OCI-LY1 (cell line): Measurements from ENCODE around the gene SF3A1.

Experiments
- H2AFZ ChIP-seq: fragments of 200-600 bp; sonication (generic), shearing (Covaris generic); 2 replicates; pipeline ENCODE4 v1.6.0; 2014; ENCODE audit warnings: antibody characterized with exemption, mild to moderate bottlenecking, low read length
- H3F3A ChIP-seq: fragments of 200-600 bp; sonication (generic), shearing (Covaris generic); 2 replicates; pipeline ENCODE4 v1.6.0; 2014; ENCODE audit warnings: mild to moderate bottlenecking, antibody characterized with exemption, low read length, moderate library complexity; ENCODE audit not compliant: insufficient read depth
- H3K27ac ChIP-seq: fragments of 200-600 bp; sonication (generic); 2 replicates; pipeline ENCODE4 v1.5.1; 2014; ENCODE audit warnings: low read length, mixed run types, mild to moderate bottlenecking, low read depth; ENCODE audit not compliant: poor library complexity, severe bottlenecking
- H3K27me3 ChIP-seq: fragments of 200-600 bp; sonication (generic); 2 replicates; pipeline ENCODE4 v1.6.0; 2014; ENCODE audit warnings: antibody characterized with exemption, mild to moderate bottlenecking, low read length, moderate library complexity; ENCODE audit not compliant: insufficient read depth
- H3K36me3 ChIP-seq: fragments of 200-600 bp; sonication (generic); 2 replicates; pipeline ENCODE4 v1.6.1; 2014; ENCODE audit warnings: mild to moderate bottlenecking, antibody characterized with exemption, low read length, moderate library complexity, mixed read lengths; ENCODE audit not compliant: insufficient read depth
- H3K4me1 ChIP-seq: fragments of 200-600 bp; sonication (generic); 2 replicates; pipeline ENCODE4 v1.5.1; 2014; ENCODE audit warnings: mild to moderate bottlenecking, low read length, moderate library complexity; ENCODE audit not compliant: insufficient read depth, severe bottlenecking
- H3K4me2 ChIP-seq: fragments of 200-600 bp; sonication (generic), shearing (Covaris generic); 2 replicates; pipeline ENCODE4 v1.6.1; 2014; ENCODE audit warnings: low read length
- H3K4me3 ChIP-seq: fragments of 200-600 bp; sonication (generic); 2 replicates; pipeline ENCODE4 v1.5.1; 2014; ENCODE audit warnings: low read length, low read depth, mild to moderate bottlenecking, mixed read lengths; ENCODE audit not compliant: poor library complexity, severe bottlenecking
- H3K79me2 ChIP-seq: fragments of 200-600 bp; shearing (Covaris generic); 2 replicates; pipeline ENCODE4 v1.6.1; 2016; ENCODE audit warnings: mixed run types, low read length, mixed read lengths; ENCODE audit not compliant: insufficient read depth
- H3K9ac ChIP-seq: fragments of 200-600 bp; sonication (generic), shearing (Covaris generic); 2 replicates; pipeline ENCODE4 v1.6.1; 2014; ENCODE audit warnings: mild to moderate bottlenecking, low read length, mixed read lengths
- H3K9me2 ChIP-seq: fragments of 200-600 bp; sonication (generic), shearing (Covaris generic); 2 replicates; pipeline ENCODE4 v1.6.1; 2014; ENCODE audit warnings: low read depth, mild to moderate bottlenecking, low read length, mixed read lengths
- H3K9me3 ChIP-seq: fragments of 200-600 bp; shearing (Covaris generic); 2 replicates; pipeline ENCODE4 v1.6.1; 2014; ENCODE audit warnings: low read length, mixed read lengths
- H4K20me1 ChIP-seq: fragments of 200-600 bp; sonication (generic), shearing (Covaris generic); 2 replicates; pipeline ENCODE4 v1.6.0; 2016; ENCODE audit warnings: mild to moderate bottlenecking, low read length; ENCODE audit not compliant: insufficient read depth
- EZH2 ChIP-seq: fragments of 200-600 bp; sonication (generic), shearing (Covaris generic); IDR thresholded peaks from 2 replicates; pipeline ENCODE4 v1.8.0; 2017; ENCODE audit warnings: borderline replicate concordance, mixed run types, mild to moderate bottlenecking, antibody characterized with exemption, low read length, moderate library complexity, mixed read lengths
- TF ChIP-seq, protein P1 (sequence below): fragments of 200-600 bp; sonication (generic), shearing (Covaris generic); IDR thresholded peaks from 2 replicates; pipeline ENCODE4 v1.5.1; 2017; ENCODE audit warnings: mild to moderate bottlenecking, antibody characterized with exemption, low read length, moderate library complexity, mixed read lengths

The SF3A1 gene

GRCh38 chr22:30380011-30380410 is 23.3 kb upstream of the SF3A1 start:
- no peak overlapping the region for H3K4me3 ChIP-seq
- H3K9me2 ChIP-seq: no peaks in the 10 kb centered on the region
- H2AFZ ChIP-seq: no peak overlapping the region
- no peaks in the 10 kb centered on the region for H3K36me3 ChIP-seq
- no peaks in the 10 kb centered on the region for H3K79me2 ChIP-seq
- H3K4me1 ChIP-seq: no peaks in the 10 kb centered on the region
- H3K9me3 ChIP-seq: no peaks in the 10 kb centered on the region
- no peaks in the 10 kb centered on the region for H4K20me1 ChIP-seq
- no peak for TF ChIP-seq EZH2
- TF ChIP-seq, protein P1, sequence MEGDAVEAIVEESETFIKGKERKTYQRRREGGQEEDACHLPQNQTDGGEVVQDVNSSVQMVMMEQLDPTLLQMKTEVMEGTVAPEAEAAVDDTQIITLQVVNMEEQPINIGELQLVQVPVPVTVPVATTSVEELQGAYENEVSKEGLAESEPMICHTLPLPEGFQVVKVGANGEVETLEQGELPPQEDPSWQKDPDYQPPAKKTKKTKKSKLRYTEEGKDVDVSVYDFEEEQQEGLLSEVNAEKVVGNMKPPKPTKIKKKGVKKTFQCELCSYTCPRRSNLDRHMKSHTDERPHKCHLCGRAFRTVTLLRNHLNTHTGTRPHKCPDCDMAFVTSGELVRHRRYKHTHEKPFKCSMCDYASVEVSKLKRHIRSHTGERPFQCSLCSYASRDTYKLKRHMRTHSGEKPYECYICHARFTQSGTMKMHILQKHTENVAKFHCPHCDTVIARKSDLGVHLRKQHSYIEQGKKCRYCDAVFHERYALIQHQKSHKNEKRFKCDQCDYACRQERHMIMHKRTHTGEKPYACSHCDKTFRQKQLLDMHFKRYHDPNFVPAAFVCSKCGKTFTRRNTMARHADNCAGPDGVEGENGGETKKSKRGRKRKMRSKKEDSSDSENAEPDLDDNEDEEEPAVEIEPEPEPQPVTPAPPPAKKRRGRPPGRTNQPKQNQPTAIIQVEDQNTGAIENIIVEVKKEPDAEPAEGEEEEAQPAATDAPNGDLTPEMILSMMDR: no peak
- no peaks in the 10 kb centered on the region for H3F3A ChIP-seq
- H3K9ac ChIP-seq: no peak overlapping the region
- no peak overlapping the region for H3K27ac ChIP-seq
- no peak overlapping the region for H3K4me2 ChIP-seq
- no peaks in the 10 kb centered on the region for H3K27me3 ChIP-seq

DNA sequence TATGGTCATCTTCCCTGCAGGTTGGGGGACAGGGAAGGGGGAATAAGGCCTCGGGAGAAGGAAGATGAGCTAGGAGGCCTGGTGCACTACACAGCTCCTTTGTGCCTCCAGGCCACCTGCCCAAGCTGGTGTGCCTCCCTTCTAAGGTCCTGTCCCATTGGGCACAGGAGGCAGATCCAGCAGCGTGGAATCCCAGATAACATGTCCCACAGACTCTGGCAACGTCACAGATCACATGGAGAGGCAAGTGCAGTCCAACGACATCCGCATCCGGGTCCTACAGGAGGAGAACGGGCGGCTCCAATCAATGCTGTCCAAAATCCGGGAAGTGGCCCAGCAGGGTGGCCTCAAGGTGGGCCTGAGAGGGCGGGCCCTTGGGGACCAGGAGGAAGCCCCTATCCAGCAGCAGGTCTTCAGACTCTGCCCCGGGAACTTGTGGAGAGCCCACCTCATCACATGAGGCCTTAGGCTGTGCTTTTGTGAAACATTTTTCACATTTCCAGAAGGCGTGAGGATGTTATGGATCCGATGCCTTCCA is 18.7 kb upstream of the SF3A1 start:
- Histone ChIP-seq H3K4me1 (no peaks in the 10 kb centered on the region), H3F3A (no peaks in the 10 kb centered on the region), H2AFZ (no peak overlapping the region), H3K36me3 (no peaks in the 10 kb centered on the region), H4K20me1 (no peaks in the 10 kb centered on the region), H3K9me3 (no peaks in the 10 kb centered on the region), H3K27me3 (peaks cover 4% of the 10 kb centered on the region; the same call in 1 of the 2 replicates), H3K4me2 (no peak overlapping the region), H3K4me3 (no peak overlapping the region), H3K9ac (no peak overlapping the region), H3K27ac (no peak overlapping the region), H3K79me2 (no peaks in the 10 kb centered on the region), H3K9me2 (no peaks in the 10 kb centered on the region)
- TF ChIP-seq EZH2: no peak
- TF ChIP-seq, protein P1: no peak

GRCh38 chr22:30373331-30374325 is 16.9 kb upstream of the SF3A1 start:
- H3K27ac ChIP-seq: no peak overlapping the region
- H3K9me3 ChIP-seq: no peaks in the 10 kb centered on the region
- TF ChIP-seq, protein P1: no peak
- TF ChIP-seq EZH2: no peak
- H3F3A ChIP-seq: no peaks in the 10 kb centered on the region
- no peaks in the 10 kb centered on the region for H3K79me2 ChIP-seq
- no peak overlapping the region for H3K4me3 ChIP-seq
- no peak overlapping the region for H2AFZ ChIP-seq
- no peaks in the 10 kb centered on the region for H3K9me2 ChIP-seq
- H3K4me1 ChIP-seq: no peaks in the 10 kb centered on the region
- no peaks in the 10 kb centered on the region for H4K20me1 ChIP-seq
- H3K9ac ChIP-seq: no peak overlapping the region
- no peak overlapping the region for H3K4me2 ChIP-seq
- no peaks in the 10 kb centered on the region for H3K36me3 ChIP-seq
- H3K27me3 ChIP-seq: peaks cover 4% of the 10 kb centered on the region; the same call in 1 of the 2 replicates
